ENCODE results near the gene ATOH8.

Gene ATOH8

DNA sequence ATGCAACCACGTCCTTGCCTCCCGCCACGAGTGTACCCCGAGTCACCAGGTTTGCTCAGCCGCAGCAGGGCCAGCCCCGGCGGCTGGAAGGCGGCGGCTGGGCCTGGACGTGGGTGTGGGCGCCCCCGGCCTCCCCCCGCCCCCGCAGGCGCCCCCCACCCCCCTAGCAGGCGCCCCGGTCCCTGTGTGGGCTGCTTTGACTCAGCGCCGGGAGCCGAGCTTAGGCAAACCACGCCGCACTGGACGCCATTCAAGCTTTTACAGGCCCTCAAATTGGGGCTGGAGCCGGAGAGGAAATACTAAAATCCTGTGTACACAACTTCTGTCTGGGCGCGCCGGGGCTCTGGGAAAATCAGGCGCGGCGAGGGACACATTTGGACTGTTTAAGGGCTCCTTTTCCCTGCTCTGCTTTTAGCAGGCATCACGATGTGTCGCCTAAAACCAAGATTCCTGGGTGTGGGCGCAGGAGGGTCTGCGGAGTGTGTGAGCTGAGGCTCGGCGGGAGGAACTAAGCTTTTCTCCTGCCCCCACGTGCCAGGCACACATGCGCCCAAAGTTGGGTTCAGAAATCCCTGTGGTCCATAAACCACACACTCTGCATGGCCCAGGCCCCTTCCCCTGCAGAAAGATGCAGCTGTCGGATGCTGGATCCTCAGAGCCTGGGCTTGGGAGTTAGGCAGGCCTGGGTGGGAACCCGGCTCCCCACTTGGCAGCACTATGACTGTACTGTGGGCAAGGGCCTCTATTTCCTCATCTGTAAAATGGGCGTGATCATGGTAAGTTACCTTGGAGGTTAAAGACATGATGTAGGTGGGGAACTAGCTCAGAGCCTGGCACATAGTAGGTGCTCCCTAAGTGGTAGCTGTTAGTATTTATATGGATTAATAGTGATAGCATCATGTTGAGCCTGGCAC lies 57.6 kb downstream of the ATOH8 start:
- Histone ChIP-seq H3K4me3 (ENCODE audit: insufficient read depth, low read depth, low read length, poor library complexity, severe bottlenecking) (no peak overlapping the region), H3K27ac (ENCODE audit: insufficient read depth, low read length, poor library complexity, severe bottlenecking) (no peak overlapping the region), H3K4me1 (ENCODE audit: control insufficient read depth, insufficient read depth, low read length, poor library complexity, severe bottlenecking) (no peaks in the 10 kb centered on the region), H3K36me3 (ENCODE audit: control insufficient read depth, insufficient read depth, low read length) (no peaks in the 10 kb centered on the region), H3K27me3 (replicated peaks; ENCODE audit: control insufficient read depth, insufficient read depth, low read length, poor library complexity, severe bottlenecking) (peaks cover 5% of the 10 kb centered on the region), H3K9me3 (ENCODE audit: control insufficient read depth, low read length) (no peaks in the 10 kb centered on the region)
- DNase-seq: no peak

DNA sequence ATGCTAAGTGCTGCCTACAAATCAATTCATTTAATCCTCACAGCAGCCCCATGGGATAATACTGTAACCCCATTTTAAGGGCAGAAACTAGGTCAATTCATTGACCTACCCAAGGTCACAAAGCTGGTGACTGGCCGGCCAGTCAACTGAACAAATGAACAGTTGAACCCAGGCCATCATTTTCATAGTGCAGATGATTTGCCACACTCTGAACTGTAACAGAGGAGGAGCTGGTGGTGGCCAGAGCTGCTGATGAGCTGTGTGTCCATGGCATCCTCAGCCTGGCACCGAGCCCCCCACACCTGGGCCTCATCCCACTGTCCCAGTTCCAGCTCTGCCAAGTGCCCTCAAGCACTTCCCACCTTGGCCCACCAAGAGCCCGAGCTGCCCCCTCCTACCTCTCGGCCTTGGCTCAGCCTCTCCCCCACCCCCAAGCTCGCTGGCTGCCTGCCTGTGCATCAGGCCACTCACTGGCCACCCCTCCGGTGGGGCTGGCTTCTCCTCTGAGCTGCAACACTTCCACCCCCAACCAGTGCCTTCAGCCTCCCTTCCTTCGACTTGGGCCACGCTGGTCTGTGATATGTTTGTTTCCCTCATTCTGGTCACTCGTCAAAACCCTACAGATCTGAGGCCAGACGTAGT lies 58.4 kb downstream of the ATOH8 start:
- no peak for DNase-seq
- Histone ChIP-seq H3K36me3 (ENCODE audit: control insufficient read depth, insufficient read depth, low read length) (no peaks in the 10 kb centered on the region), H3K27ac (ENCODE audit: insufficient read depth, low read length, poor library complexity, severe bottlenecking) (no peak overlapping the region), H3K4me3 (ENCODE audit: insufficient read depth, low read depth, low read length, poor library complexity, severe bottlenecking) (no peak overlapping the region), H3K27me3 (replicated peaks; ENCODE audit: control insufficient read depth, insufficient read depth, low read length, poor library complexity, severe bottlenecking) (peaks cover 5% of the 10 kb centered on the region), H3K4me1 (ENCODE audit: control insufficient read depth, insufficient read depth, low read length, poor library complexity, severe bottlenecking) (no peaks in the 10 kb centered on the region), H3K9me3 (ENCODE audit: control insufficient read depth, low read length) (no peaks in the 10 kb centered on the region)

DNA sequence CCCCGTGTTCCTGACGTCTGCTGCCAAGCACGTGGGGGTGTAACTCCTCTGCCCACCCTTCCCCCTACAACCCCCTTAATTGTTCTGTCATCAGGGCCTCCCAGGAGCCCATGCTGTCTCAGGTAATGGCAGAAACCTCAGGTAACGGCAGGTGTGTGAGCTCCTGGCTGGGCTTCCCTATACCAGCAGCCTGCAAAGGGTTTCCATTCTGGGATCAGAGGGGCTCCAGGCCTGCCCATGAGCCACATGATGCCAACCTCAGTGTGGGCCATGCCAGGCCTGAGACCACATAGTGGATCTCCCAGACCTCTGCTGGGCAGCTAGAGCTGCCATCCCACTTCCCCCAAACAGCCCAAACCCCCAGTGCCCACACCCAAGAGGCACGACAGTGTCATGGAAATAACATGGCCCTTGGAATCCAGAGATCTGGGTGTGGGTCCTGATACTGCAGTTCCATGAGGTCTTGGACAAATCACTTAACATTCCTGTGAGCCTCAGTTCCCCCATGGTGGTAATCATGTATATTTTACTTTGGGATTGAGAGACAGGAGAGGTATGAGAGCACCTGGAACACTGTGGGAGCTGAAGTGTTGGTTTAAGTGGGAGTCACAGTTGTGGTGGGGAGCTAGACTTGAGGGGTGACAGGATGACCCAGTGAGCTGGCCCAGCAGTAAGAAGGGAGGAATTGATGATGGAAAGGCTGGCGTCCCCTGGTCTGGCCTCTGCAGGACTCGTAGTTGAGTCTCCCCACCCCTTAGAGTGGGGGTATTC lies 59.6 kb downstream of the ATOH8 start:
- Histone ChIP-seq H3K4me1 (ENCODE audit: control insufficient read depth, insufficient read depth, low read length, poor library complexity, severe bottlenecking) (no peaks in the 10 kb centered on the region), H3K9me3 (ENCODE audit: control insufficient read depth, low read length) (no peaks in the 10 kb centered on the region), H3K27ac (ENCODE audit: insufficient read depth, low read length, poor library complexity, severe bottlenecking) (no peak overlapping the region), H3K4me3 (ENCODE audit: insufficient read depth, low read depth, low read length, poor library complexity, severe bottlenecking) (no peak overlapping the region), H3K36me3 (ENCODE audit: control insufficient read depth, insufficient read depth, low read length) (no peaks in the 10 kb centered on the region), H3K27me3 (replicated peaks; ENCODE audit: control insufficient read depth, insufficient read depth, low read length, poor library complexity, severe bottlenecking) (peaks cover 5% of the 10 kb centered on the region)
- DNase-seq: no peak

DNA sequence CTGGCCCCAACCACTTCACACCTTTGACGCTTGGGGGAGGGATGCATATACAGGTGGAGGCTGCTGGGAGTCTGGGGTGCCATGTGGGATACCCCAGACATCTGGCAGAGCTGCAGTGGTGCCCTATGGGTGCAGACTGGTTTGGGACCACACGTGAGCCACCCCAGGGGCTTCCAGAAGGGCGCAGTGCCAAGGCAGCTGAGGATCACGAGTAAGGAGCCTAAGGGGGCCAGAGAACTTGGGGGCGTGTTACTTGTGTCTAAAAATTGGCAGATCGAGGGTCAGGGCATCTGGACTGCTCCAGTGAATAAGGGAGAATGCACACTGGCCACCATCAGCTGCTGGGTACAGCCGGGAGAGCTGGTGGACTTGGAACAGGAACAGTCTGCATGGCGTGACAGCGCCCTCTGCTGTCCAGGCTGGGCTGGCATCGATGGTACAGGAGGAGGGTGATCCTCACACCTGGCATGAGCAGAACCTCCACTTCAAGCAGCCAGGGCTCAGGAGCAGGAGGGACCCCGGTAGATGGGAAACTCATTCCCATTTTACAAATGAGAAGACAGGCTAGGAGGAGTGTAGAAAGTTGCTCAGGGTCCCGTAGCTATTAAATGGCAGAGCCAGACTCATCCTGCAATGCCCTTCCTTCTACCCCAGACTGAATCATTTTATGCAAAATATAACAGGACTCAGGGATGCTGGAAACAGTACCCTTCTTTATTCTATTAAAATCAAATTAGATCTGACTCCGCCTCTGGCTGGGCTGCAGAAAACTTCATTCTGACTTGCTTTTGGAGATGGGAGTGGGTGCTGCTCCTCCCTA lies 60.4 kb downstream of the ATOH8 start:
- no peaks in the 10 kb centered on the region for H3K4me1 ChIP-seq (ENCODE audit: control insufficient read depth, insufficient read depth, low read length, poor library complexity, severe bottlenecking)
- H3K27me3 ChIP-seq (replicated peaks; ENCODE audit: control insufficient read depth, insufficient read depth, low read length, poor library complexity, severe bottlenecking): peaks cover 5% of the 10 kb centered on the region
- peak; percentile 45 to 63 (median 52) for DNase-seq
- H3K4me3 ChIP-seq (ENCODE audit: insufficient read depth, low read depth, low read length, poor library complexity, severe bottlenecking): no peak overlapping the region
- no peak overlapping the region for H3K27ac ChIP-seq (ENCODE audit: insufficient read depth, low read length, poor library complexity, severe bottlenecking)
- no peaks in the 10 kb centered on the region for H3K36me3 ChIP-seq (ENCODE audit: control insufficient read depth, insufficient read depth, low read length)
- H3K9me3 ChIP-seq (ENCODE audit: control insufficient read depth, low read length): no peaks in the 10 kb centered on the region

GRCh38 chr2:85814802-85815550 lies 61.2 kb downstream of the ATOH8 start:
- peaks cover 5% of the 10 kb centered on the region for H3K27me3 ChIP-seq (replicated peaks; ENCODE audit: control insufficient read depth, insufficient read depth, low read length, poor library complexity, severe bottlenecking)
- no peaks in the 10 kb centered on the region for H3K4me1 ChIP-seq (ENCODE audit: control insufficient read depth, insufficient read depth, low read length, poor library complexity, severe bottlenecking)
- no peak overlapping the region for H3K27ac ChIP-seq (ENCODE audit: insufficient read depth, low read length, poor library complexity, severe bottlenecking)
- DNase-seq: no peak
- no peak overlapping the region for H3K4me3 ChIP-seq (ENCODE audit: insufficient read depth, low read depth, low read length, poor library complexity, severe bottlenecking)
- no peaks in the 10 kb centered on the region for H3K9me3 ChIP-seq (ENCODE audit: control insufficient read depth, low read length)
- H3K36me3 ChIP-seq (ENCODE audit: control insufficient read depth, insufficient read depth, low read length): no peaks in the 10 kb centered on the region

- H3K4me1 ChIP-seq (ENCODE audit: control insufficient read depth, insufficient read depth, low read length, poor library complexity, severe bottlenecking): no peaks in the 10 kb centered on the region
- DNase-seq: no peak
- no peak overlapping the region for H3K27ac ChIP-seq (ENCODE audit: insufficient read depth, low read length, poor library complexity, severe bottlenecking)
- H3K36me3 ChIP-seq (ENCODE audit: control insufficient read depth, insufficient read depth, low read length): no peaks in the 10 kb centered on the region
- H3K4me3 ChIP-seq (ENCODE audit: insufficient read depth, low read depth, low read length, poor library complexity, severe bottlenecking): no peak overlapping the region
- no peaks in the 10 kb centered on the region for H3K27me3 ChIP-seq (replicated peaks; ENCODE audit: control insufficient read depth, insufficient read depth, low read length, poor library complexity, severe bottlenecking)
- no peaks in the 10 kb centered on the region for H3K9me3 ChIP-seq (ENCODE audit: control insufficient read depth, low read length)
These were observed 66.2 kb downstream of the ATOH8 start for GRCh38 chr2:85819811-85820510.

DNA sequence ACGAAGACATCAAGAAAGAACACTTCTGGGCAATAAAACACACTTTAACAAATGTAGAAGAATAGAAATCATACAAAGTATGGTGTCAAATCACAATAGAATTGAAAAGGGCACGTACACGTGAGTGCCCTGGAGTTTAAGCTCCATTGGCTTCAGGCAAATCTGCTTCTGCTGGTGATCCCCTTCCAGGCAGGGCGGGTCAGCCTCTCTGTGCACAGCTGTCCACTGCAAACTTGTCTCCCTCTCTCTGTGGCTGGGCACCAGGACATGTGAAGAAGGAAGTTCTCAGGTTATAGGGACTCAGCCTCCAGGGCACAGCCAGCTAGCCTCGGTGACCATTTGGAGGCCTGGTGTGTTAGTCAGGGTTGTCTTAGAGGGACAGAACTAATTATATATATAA lies 69.0 kb downstream of the ATOH8 start:
- H3K4me1 ChIP-seq (ENCODE audit: control insufficient read depth, insufficient read depth, low read length, poor library complexity, severe bottlenecking): peaks cover 5% of the 10 kb centered on the region
- H3K4me3 ChIP-seq (ENCODE audit: insufficient read depth, low read depth, low read length, poor library complexity, severe bottlenecking): no peak overlapping the region
- H3K27me3 ChIP-seq (replicated peaks; ENCODE audit: control insufficient read depth, insufficient read depth, low read length, poor library complexity, severe bottlenecking): no peaks in the 10 kb centered on the region
- H3K36me3 ChIP-seq (ENCODE audit: control insufficient read depth, insufficient read depth, low read length): no peaks in the 10 kb centered on the region
- no peak for DNase-seq
- H3K27ac ChIP-seq (ENCODE audit: insufficient read depth, low read length, poor library complexity, severe bottlenecking): no peak overlapping the region
- H3K9me3 ChIP-seq (ENCODE audit: control insufficient read depth, low read length): no peaks in the 10 kb centered on the region

DNA sequence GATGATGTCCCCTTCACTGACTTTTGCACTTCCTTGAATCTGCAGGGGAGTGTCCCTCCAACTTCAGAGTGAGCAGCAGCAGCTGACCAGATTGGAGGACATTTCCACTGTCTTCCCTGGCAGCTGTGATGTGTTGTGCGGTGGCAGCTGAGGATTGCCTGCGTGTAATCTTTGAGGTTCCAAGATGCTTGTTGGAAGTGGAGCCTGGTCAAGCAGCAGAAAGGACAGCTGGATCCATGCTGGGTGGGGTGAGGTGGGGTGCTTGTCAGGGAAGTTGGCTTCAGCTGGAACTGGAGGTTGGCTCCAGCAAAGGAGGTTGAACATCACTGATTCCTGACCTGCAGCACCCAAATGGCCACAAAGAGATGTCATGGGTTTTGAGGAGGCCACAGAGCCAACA lies 70.2 kb downstream of the ATOH8 start:
- no peak for DNase-seq
- Histone ChIP-seq H3K27ac (ENCODE audit: insufficient read depth, low read length, poor library complexity, severe bottlenecking) (no peak overlapping the region), H3K27me3 (replicated peaks; ENCODE audit: control insufficient read depth, insufficient read depth, low read length, poor library complexity, severe bottlenecking) (no peaks in the 10 kb centered on the region)

More for the DNA sequence above, 70.2 kb downstream of the ATOH8 start:
- Histone ChIP-seq H3K36me3 (ENCODE audit: control insufficient read depth, insufficient read depth, low read length) (no peaks in the 10 kb centered on the region), H3K9me3 (ENCODE audit: control insufficient read depth, low read length) (no peaks in the 10 kb centered on the region), H3K4me1 (ENCODE audit: control insufficient read depth, insufficient read depth, low read length, poor library complexity, severe bottlenecking) (peaks cover 5% of the 10 kb centered on the region), H3K4me3 (ENCODE audit: insufficient read depth, low read depth, low read length, poor library complexity, severe bottlenecking) (no peak overlapping the region)

All from effector memory CD4-positive, alpha-beta T cell (primary cell).